HepG2 (cell line): Measurements from ENCODE around the gene CTF1. TPM values are rescaled to one million over a fixed set of nuclear protein-coding genes. Genes with fewer than 3 reads are reported as not detected.

ENCODE experiments used
- ADNP ChIP-seq: sonication (generic); formaldehyde crosslinking; IDR thresholded peaks from 2 replicates; pipeline ENCODE4 v1.4.0; 2020; ENCODE audit warnings: missing genetic modification reagents
- ATF7 ChIP-seq, 2 experiments: fragments of 450-650 bp in 1 of 2; sonication (generic) in 1 of 2; formaldehyde crosslinking in 1 of 2; IDR thresholded peaks; 2 replicates each; pipeline versions ENCODE4 v1.4.0 to v1.6.1; 2016 to 2020; ENCODE audit warnings: antibody characterized with exemption in 1 of 2, mild to moderate bottlenecking in 1 of 2, missing genetic modification reagents in 1 of 2
- BHLHE40 ChIP-seq: IDR thresholded peaks from 2 replicates; pipeline ENCODE4 v1.6.1; 2011; ENCODE audit warnings: low read length, improper control_type of control experiment
- CBX2 ChIP-seq, 2 experiments: fragments of 200-600 bp in 1 of 2; sonication (generic); formaldehyde crosslinking in 1 of 2; IDR thresholded peaks; 2 replicates each; pipeline versions ENCODE4 v1.7.0 to v1.8.1; 2018 to 2022; ENCODE audit warnings: low read depth in 2 of 2, low read length in 1 of 2, mild to moderate bottlenecking in 1 of 2, missing genetic modification reagents in 1 of 2
- CENPT ChIP-seq: sonication (generic); formaldehyde crosslinking; IDR thresholded peaks from 2 replicates; pipeline ENCODE4 v1.8.0; 2022; ENCODE audit warnings: low read depth, mild to moderate bottlenecking, moderate library complexity, missing genetic modification reagents
- CHD2 ChIP-seq: IDR thresholded peaks from 2 replicates; pipeline ENCODE4 v1.6.1; 2011; ENCODE audit warnings: low read depth, low read length, improper control_type of control experiment
- ELF1 ChIP-seq: sonication (generic); formaldehyde crosslinking; IDR thresholded peaks from 2 replicates; pipeline ENCODE4 v1.4.0; 2020; ENCODE audit warnings: missing genetic modification reagents
- ELF3 ChIP-seq: IDR thresholded peaks from 2 replicates; pipeline ENCODE4 v1.6.1; 2016; ENCODE audit warnings: missing genetic modification reagents, missing compliant biosample characterization
- ETV6 ChIP-seq: sonication (generic); formaldehyde crosslinking; conservative IDR thresholded peaks from 2 replicates; pipeline ENCODE4 v1.4.0; 2020; ENCODE audit warnings: missing genetic modification reagents
- HNRNPLL ChIP-seq: fragments of 200-400 bp; formaldehyde crosslinking; IDR thresholded peaks from 2 replicates; pipeline ENCODE4 v1.6.1; 2017; ENCODE audit warnings: mild to moderate bottlenecking, low read depth, low read length; ENCODE audit not compliant: poor library complexity, severe bottlenecking
- JUN ChIP-seq: sonication (generic); formaldehyde crosslinking; IDR thresholded peaks from 2 replicates; pipeline ENCODE4 v1.4.0; 2020; ENCODE audit warnings: mild to moderate bottlenecking, missing genetic modification reagents
- KMT2B ChIP-seq: IDR thresholded peaks from 2 replicates; pipeline ENCODE4 v1.6.1; 2016; ENCODE audit warnings: missing genetic modification reagents, missing compliant biosample characterization
- MZF1 ChIP-seq: sonication (generic); formaldehyde crosslinking; IDR thresholded peaks from 2 replicates; pipeline ENCODE4 v1.8.1; 2023; ENCODE audit warnings: mild to moderate bottlenecking, missing genetic modification reagents, borderline replicate concordance
- NCOA5 ChIP-seq: sonication (generic); formaldehyde crosslinking; IDR thresholded peaks from 2 replicates; pipeline ENCODE4 v1.4.0; 2020; ENCODE audit warnings: missing genetic modification reagents
- NFRKB ChIP-seq: fragments of 450-650 bp; IDR thresholded peaks from 2 replicates; pipeline ENCODE4 v1.6.1; 2017
- NR2F2 ChIP-seq: IDR thresholded peaks from 2 replicates; pipeline ENCODE4 v1.6.1; 2012; ENCODE audit warnings: low read depth, inconsistent platforms, borderline replicate concordance
- PCBP2 ChIP-seq: fragments of 200-400 bp; formaldehyde crosslinking; optimal IDR thresholded peaks from 2 replicates; pipeline ENCODE3; 2018; ENCODE audit warnings: low read length, low read depth; ENCODE audit not compliant: poor library complexity, severe bottlenecking
- RFX1 ChIP-seq: fragments of 450-650 bp; IDR thresholded peaks from 2 replicates; pipeline ENCODE4 v1.6.1; 2017
- RFX5 ChIP-seq: IDR thresholded peaks from 2 replicates; pipeline ENCODE4 v1.6.1; 2011; ENCODE audit warnings: low read depth, low read length, improper control_type of control experiment
- SMAD9 ChIP-seq: sonication (generic); formaldehyde crosslinking; IDR thresholded peaks from 2 replicates; pipeline ENCODE4 v1.5.1; 2020; ENCODE audit warnings: mild to moderate bottlenecking, missing genetic modification reagents
- SMARCC2 ChIP-seq: fragments of 450-650 bp; IDR thresholded peaks from 2 replicates; pipeline ENCODE4 v1.6.1; 2017; ENCODE audit warnings: antibody characterized with exemption, mild to moderate bottlenecking
- YY1 ChIP-seq: IDR thresholded peaks from 2 replicates; pipeline ENCODE4 v1.6.1; 2011; ENCODE audit warnings: low read length, low read depth, moderate library complexity, mild to moderate bottlenecking; ENCODE audit not compliant: insufficient read depth, insufficient replicate concordance
- ZBTB42 ChIP-seq: sonication (generic); formaldehyde crosslinking; IDR thresholded peaks from 2 replicates; pipeline ENCODE4 v1.5.0; 2020; ENCODE audit warnings: mild to moderate bottlenecking, missing genetic modification reagents
- ZNF33A ChIP-seq: sonication (generic); formaldehyde crosslinking; IDR thresholded peaks from 2 replicates; pipeline ENCODE4 v1.5.1; 2020; ENCODE audit warnings: missing genetic modification reagents, mild to moderate bottlenecking, moderate library complexity, borderline replicate concordance
- ZNF550 ChIP-seq: sonication (generic); formaldehyde crosslinking; IDR thresholded peaks from 2 replicates; pipeline ENCODE4 v1.4.0; 2020; ENCODE audit warnings: mild to moderate bottlenecking, missing genetic modification reagents, borderline replicate concordance
- ZNF552 ChIP-seq: sonication (generic); formaldehyde crosslinking; IDR thresholded peaks from 2 replicates; pipeline ENCODE4 v1.9.0; 2022; ENCODE audit warnings: missing genetic modification reagents, mild to moderate bottlenecking, borderline replicate concordance
- ZNF678 ChIP-seq: sonication (generic); formaldehyde crosslinking; IDR thresholded peaks from 2 replicates; pipeline ENCODE4 v1.4.0; 2020; ENCODE audit warnings: mild to moderate bottlenecking, missing genetic modification reagents
- ZNF724P ChIP-seq: sonication (generic); formaldehyde crosslinking; IDR thresholded peaks from 2 replicates; pipeline ENCODE4 v1.8.0; 2022; ENCODE audit warnings: missing genetic modification reagents, borderline replicate concordance
- ZSCAN20 ChIP-seq: sonication (generic); formaldehyde crosslinking; IDR thresholded peaks from 2 replicates; pipeline ENCODE4 v1.4.0; 2020; ENCODE audit warnings: missing genetic modification reagents, mild to moderate bottlenecking, borderline replicate concordance
- polyA plus RNA-seq, 8 experiments: library from polyadenylated mRNA; depleted of rRNA in 3 of 8; stranded (reverse) in 7 of 8; unstranded in 1 of 8; fragments of >200 nt; fragmentation: Illumina TruSeq in 4 of 8; extraction: Trizol in 4 of 8; gene quantifications; 2 replicates each; pipeline versions ENCODE4 v1.2.1 to v1.2.3, GENCODE V29; 2011 to 2016; ENCODE audit warnings: low read depth in 4 of 8, missing spikeins in 1 of 8, mixed read lengths in 1 of 8; ENCODE audit not compliant: insufficient read depth in 1 of 8
- total RNA-seq, 5 experiments: library from RNA; depleted of rRNA; stranded (reverse); fragments of >200 nt; fragmentation: Illumina TruSeq; extraction: Trizol; gene quantifications; 2 replicates each; pipeline ENCODE4 v1.2.3, GENCODE V29; 2016; ENCODE audit warnings: low read depth in 1 of 5
- TF ChIP-seq, protein P1 (sequence below): sonication (generic); formaldehyde crosslinking; IDR thresholded peaks from 2 replicates; pipeline ENCODE4 v1.4.0; 2020; ENCODE audit warnings: missing genetic modification reagents

Gene CTF1
- total and polyA plus RNA-seq, 2 of the 13 experiments (the other 11 are each of a cell fraction or from before 2014, with no cell fraction given): 0.13 to 1.8 TPM

GRCh38 chr16:30874821-30875717, 21.3 kb upstream of the CTF1 start (continued):
- TF ChIP-seq SMARCC2: no peak
- TF ChIP-seq MZF1: peak; percentile 85
- peak; percentile 98 for TF ChIP-seq ZNF678 (CRISPR knock-in tag)
- no peak; the same call in 1 of the 2 replicates for TF ChIP-seq RFX1
- TF ChIP-seq ETV6 (CRISPR knock-in tag): peak; percentile 98
- TF ChIP-seq ZNF33A (CRISPR knock-in tag): no peak
- no peak for TF ChIP-seq ATF7 (IDR thresholded peaks at IDR 0.05)
- TF ChIP-seq ATF7 (CRISPR knock-in tag; IDR thresholded peaks at IDR 0.05): peak; percentile 60; the same call in 1 of the 2 replicates
- peak; percentile 65; the same call in 1 of the 2 replicates for TF ChIP-seq ZNF724P
- TF ChIP-seq NR2F2: no peak; the same call in 1 of the 2 replicates
- peak; percentile 95 for TF ChIP-seq ELF1 (CRISPR knock-in tag)
- peak; percentile 53; the same call in 1 of the 2 replicates for TF ChIP-seq BHLHE40
- TF ChIP-seq ZBTB42: peak; percentile 95
- TF ChIP-seq CENPT (CRISPR knock-in tag): peak; percentile 98
- peak; percentile 94; the same call in 1 of the 2 replicates for TF ChIP-seq ZNF550 (CRISPR knock-in tag)
- no peak for TF ChIP-seq NFRKB
- 0 out of 2 replicates have a peak, but pooled peaks have one; percentile 31 for TF ChIP-seq CHD2
- peak; percentile 90 for TF ChIP-seq HNRNPLL
- no peak for TF ChIP-seq PCBP2
- TF ChIP-seq RFX5: peak; percentile 29; the same call in 1 of the 2 replicates
- TF ChIP-seq, protein P1, sequence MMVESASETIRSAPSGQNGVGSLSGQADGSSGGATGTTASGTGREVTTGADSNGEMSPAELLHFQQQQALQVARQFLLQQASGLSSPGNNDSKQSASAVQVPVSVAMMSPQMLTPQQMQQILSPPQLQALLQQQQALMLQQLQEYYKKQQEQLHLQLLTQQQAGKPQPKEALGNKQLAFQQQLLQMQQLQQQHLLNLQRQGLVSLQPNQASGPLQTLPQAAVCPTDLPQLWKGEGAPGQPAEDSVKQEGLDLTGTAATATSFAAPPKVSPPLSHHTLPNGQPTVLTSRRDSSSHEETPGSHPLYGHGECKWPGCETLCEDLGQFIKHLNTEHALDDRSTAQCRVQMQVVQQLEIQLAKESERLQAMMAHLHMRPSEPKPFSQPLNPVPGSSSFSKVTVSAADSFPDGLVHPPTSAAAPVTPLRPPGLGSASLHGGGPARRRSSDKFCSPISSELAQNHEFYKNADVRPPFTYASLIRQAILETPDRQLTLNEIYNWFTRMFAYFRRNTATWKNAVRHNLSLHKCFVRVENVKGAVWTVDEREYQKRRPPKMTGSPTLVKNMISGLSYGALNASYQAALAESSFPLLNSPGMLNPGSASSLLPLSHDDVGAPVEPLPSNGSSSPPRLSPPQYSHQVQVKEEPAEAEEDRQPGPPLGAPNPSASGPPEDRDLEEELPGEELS (CRISPR knock-in tag): peak; percentile 82
- peak; percentile 91; the same call in 1 of the 2 replicates for TF ChIP-seq ZNF552 (CRISPR knock-in tag)
- TF ChIP-seq ADNP (CRISPR knock-in tag): peak; percentile 84
- peak; percentile 94 for TF ChIP-seq ELF3
- TF ChIP-seq NCOA5 (CRISPR knock-in tag): 0 out of 2 replicates have a peak, but pooled peaks have one; percentile 76
- TF ChIP-seq CBX2 (IDR thresholded peaks at IDR 0.05; ENCODE audit: low read depth, low read length): no peak
- no peak for TF ChIP-seq CBX2 (CRISPR knock-in tag; IDR thresholded peaks at IDR 0.05; ENCODE audit: low read depth)
- TF ChIP-seq JUN (CRISPR knock-in tag): peak; percentile 74
- TF ChIP-seq ZSCAN20 (CRISPR knock-in tag): peak; percentile 59
- peak; percentile 88 for TF ChIP-seq YY1
- TF ChIP-seq SMAD9 (CRISPR knock-in tag): peak; percentile 63; the same call in 1 of the 2 replicates
- TF ChIP-seq KMT2B: peak; percentile 99
